Measurements from ENCODE around the gene MTCH1. TPM values are rescaled to one million over a fixed set of nuclear protein-coding genes. Genes with fewer than 3 reads are reported as not detected.
A peak's percentile ranks its signal among the peaks of the same experiment; 100 is the strongest.

Gene MTCH1
- total RNA-seq, 4 donors from 2014 or later: 85.6 to 127 (median 116) TPM

- H3K27ac ChIP-seq: no peak within 1 kb of the TSS
- DNase-seq (no peak), ATAC-seq (no peak)
- H3K4me3 ChIP-seq: peak within 1 kb of the TSS in 1 of 4 donors; percentile 28
- intact Hi-C loops (cut with DNase I; ENCODE audit: low total_unique reads) (no loop called here), in situ Hi-C loops (cut with MboI; ENCODE audit: low sequenced_read_pairs in 4 of 4) (loop anchor here in 3 of 4 donors (25.0 kb wide), 2 partner anchors 118 to 243 kb away; partner anchors contain the start of gene C6orf89 (in 1 of the 3))
- H3K27me3 ChIP-seq: no peaks in the 10 kb centered on the region
- no peaks in the 10 kb centered on the region for H3K36me3 ChIP-seq
- no peaks in the 10 kb centered on the region for H3K4me1 ChIP-seq
- TF ChIP-seq, protein P1, sequence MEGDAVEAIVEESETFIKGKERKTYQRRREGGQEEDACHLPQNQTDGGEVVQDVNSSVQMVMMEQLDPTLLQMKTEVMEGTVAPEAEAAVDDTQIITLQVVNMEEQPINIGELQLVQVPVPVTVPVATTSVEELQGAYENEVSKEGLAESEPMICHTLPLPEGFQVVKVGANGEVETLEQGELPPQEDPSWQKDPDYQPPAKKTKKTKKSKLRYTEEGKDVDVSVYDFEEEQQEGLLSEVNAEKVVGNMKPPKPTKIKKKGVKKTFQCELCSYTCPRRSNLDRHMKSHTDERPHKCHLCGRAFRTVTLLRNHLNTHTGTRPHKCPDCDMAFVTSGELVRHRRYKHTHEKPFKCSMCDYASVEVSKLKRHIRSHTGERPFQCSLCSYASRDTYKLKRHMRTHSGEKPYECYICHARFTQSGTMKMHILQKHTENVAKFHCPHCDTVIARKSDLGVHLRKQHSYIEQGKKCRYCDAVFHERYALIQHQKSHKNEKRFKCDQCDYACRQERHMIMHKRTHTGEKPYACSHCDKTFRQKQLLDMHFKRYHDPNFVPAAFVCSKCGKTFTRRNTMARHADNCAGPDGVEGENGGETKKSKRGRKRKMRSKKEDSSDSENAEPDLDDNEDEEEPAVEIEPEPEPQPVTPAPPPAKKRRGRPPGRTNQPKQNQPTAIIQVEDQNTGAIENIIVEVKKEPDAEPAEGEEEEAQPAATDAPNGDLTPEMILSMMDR (IDR thresholded peaks at IDR 0.05 in 4 of 5, conservative IDR thresholded peaks at IDR 0.05 in 1 of 5): no peak
- TF ChIP-seq POLR2A (IDR thresholded peaks at IDR 0.05): no peak
- no peaks in the 10 kb centered on the region for H3K9me3 ChIP-seq
Observed at GRCh38 chr6:37005061-37005810, 19.2 kb upstream of the MTCH1 start, which contains the start of gene FGD2. Gene FGD2, plus strand, starts transcription at chr6:37005655. Its CDS starts 163 bp downstream, at chr6:37005818.

- ATAC-seq (no peak), DNase-seq (no peak)
- Histone ChIP-seq H3K9me3 (no peaks in the 10 kb centered on the region), H3K27me3 (no peaks in the 10 kb centered on the region), H3K4me1 (peaks cover 0 to 1% of the 10 kb centered on the region in 2 donors), H3K4me3 (no peak overlapping the region), H3K27ac (no peak overlapping the region), H3K36me3 (no peaks in the 10 kb centered on the region)
- intact Hi-C loops (cut with DNase I; ENCODE audit: low total_unique reads): no loop called here
- TF ChIP-seq POLR2A (IDR thresholded peaks at IDR 0.05): no peak
- TF ChIP-seq, protein P1 (IDR thresholded peaks at IDR 0.05 in 4 of 5, conservative IDR thresholded peaks at IDR 0.05 in 1 of 5): no peak
- in situ Hi-C loops (cut with MboI; ENCODE audit: low sequenced_read_pairs in 4 of 4): loop anchor here in 3 of 4 donors (25.0 kb wide), 2 partner anchors 117 to 242 kb away; partner anchors contain the start of gene C6orf89 (in 1 of the 3)
Observed at GRCh38 chr6:37004044-37004980, 18.3 kb upstream of the MTCH1 start.

DNA sequence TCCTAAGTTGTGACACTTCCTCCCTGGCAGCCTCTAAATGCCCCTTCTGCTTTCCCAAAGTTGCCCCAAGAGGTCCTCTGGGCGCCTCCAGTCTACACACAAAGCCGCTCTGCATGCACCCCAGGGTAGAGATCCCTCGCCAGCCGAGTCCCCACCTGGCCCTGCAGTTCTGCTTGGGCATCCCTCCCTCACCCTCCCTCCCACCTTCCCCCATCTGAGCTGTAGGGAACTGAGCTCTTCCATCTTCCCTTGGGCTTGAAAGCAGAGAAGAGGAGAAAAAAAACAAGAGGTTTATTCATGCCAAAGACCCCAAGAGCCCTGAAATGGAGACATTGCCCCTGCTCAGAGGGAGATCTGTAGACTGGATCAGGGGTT, 13.7 kb upstream of the MTCH1 start:
- Histone ChIP-seq H3K36me3 (no peaks in the 10 kb centered on the region), H3K4me1 (peaks cover 21 to 25% of the 10 kb centered on the region in 2 donors), H3K9me3 (no peaks in the 10 kb centered on the region), H3K27me3 (no peaks in the 10 kb centered on the region), H3K27ac (peak overlapping the region in 3 of 4 donors; percentile 94 to 100 (median 98)), H3K4me3 (no peak overlapping the region)
- in situ Hi-C loops (cut with MboI; ENCODE audit: low sequenced_read_pairs in 4 of 4) (loop anchor here in 3 of 4 donors (25.0 kb wide), 2 partner anchors 112 to 237 kb away; partner anchors contain the start of gene C6orf89 (in 1 of the 3)), intact Hi-C loops (cut with DNase I; ENCODE audit: low total_unique reads) (loop anchor here (5.0 kb wide), 1 partner anchor 322 kb away; the partner anchor contains the start of gene CDKN1A)
- ATAC-seq (no peak), DNase-seq (no peak)
- TF ChIP-seq, protein P1 (IDR thresholded peaks at IDR 0.05 in 4 of 5, conservative IDR thresholded peaks at IDR 0.05 in 1 of 5): no peak
- TF ChIP-seq POLR2A (IDR thresholded peaks at IDR 0.05): no peak

GRCh38 chr6:36999061-36999750, 13.2 kb upstream of the MTCH1 start:
- intact Hi-C loops (cut with DNase I; ENCODE audit: low total_unique reads): loop anchor here (5.0 kb wide), 1 partner anchor 322 kb away; the partner anchor contains the start of gene CDKN1A
- DNase-seq: peak in 1 of 2 donors; percentile 56

More at GRCh38 chr6:36999061-36999750, 13.2 kb upstream of the MTCH1 start:
- Histone ChIP-seq H3K27ac (peak overlapping the region; percentile 93 to 100 (median 96)), H3K36me3 (no peaks in the 10 kb centered on the region), H3K9me3 (no peaks in the 10 kb centered on the region), H3K4me3 (peak overlapping the region in 2 of 4 donors; percentile 30 to 43), H3K27me3 (no peaks in the 10 kb centered on the region), H3K4me1 (peaks cover 21 to 25% of the 10 kb centered on the region in 2 donors)
- ATAC-seq: peak; percentile 11 to 31
- in situ Hi-C loops (cut with MboI; ENCODE audit: low sequenced_read_pairs in 4 of 4): no loop called here
- TF ChIP-seq, protein P1 (IDR thresholded peaks at IDR 0.05 in 4 of 5, conservative IDR thresholded peaks at IDR 0.05 in 1 of 5): no peak
- TF ChIP-seq POLR2A (IDR thresholded peaks at IDR 0.05): no peak

All from gastrocnemius medialis (tissue), 4 donors.